SK-N-SH (cell line): Measurements from ENCODE around the gene ABCA3. TPM values are rescaled to one million over a fixed set of nuclear protein-coding genes. Genes with fewer than 3 reads are reported as not detected.

Experiments
- CTCF ChIA-PET: fragments of 300-600, 350-600 bp; formaldehyde crosslinking; extraction: SDS; loops from one replicate; lab custom pipeline; 2021; lab: Yijun Ruan, JAX
- POLR2A ChIA-PET: fragments of 350-600 bp; sonication (Branson Sonifier 250); formaldehyde crosslinking; extraction: SDS; loops from one replicate; lab custom pipeline; 2020; ENCODE audit warnings: antibody characterized with exemption, inconsistent platforms; lab: Yijun Ruan, JAX
- DNase-seq: peaks from one replicate; pipeline ENCODE4 v3.0.0; 2012
- H2AFZ ChIP-seq: fragments of 200-600 bp; sonication (generic); 2 replicates; pipeline ENCODE4 v1.8.1; 2016; ENCODE audit warnings: antibody characterized with exemption, mild to moderate bottlenecking, low read depth
- H3F3A ChIP-seq: fragments of 200-600 bp; sonication (generic); replicated peaks from 2 replicates; pipeline ENCODE3; 2016; ENCODE audit warnings: antibody characterized with exemption, mild to moderate bottlenecking; ENCODE audit not compliant: insufficient read depth
- H3K27ac ChIP-seq, 2 experiments: fragments of 200-500 bp in 1 of 2; fragments of 200-600 bp in 1 of 2; sonication (Bioruptor generic) in 1 of 2; sonication (generic), shearing (Covaris generic) in 1 of 2; 2 replicates each; pipeline versions ENCODE4 v1.5.1 to v1.6.1; 2014 to 2016; ENCODE audit warnings: low read depth in 2 of 2, inconsistent platforms in 1 of 2, low read length in 1 of 2, mild to moderate bottlenecking in 1 of 2, mixed read lengths in 1 of 2
- H3K27me3 ChIP-seq: fragments of 200-600 bp; sonication (generic), shearing (Covaris generic); 2 replicates; pipeline ENCODE4 v1.6.1; 2016; ENCODE audit warnings: mixed run types; ENCODE audit not compliant: insufficient read depth
- H3K36me3 ChIP-seq, 2 experiments: fragments of 200-500 bp in 1 of 2; fragments of 200-600 bp in 1 of 2; sonication (Bioruptor generic) in 1 of 2; sonication (generic) in 1 of 2; replicated peaks in 1 of 2; 2 replicates each; pipeline versions ENCODE3 to v1.5.1; 2014 to 2016; ENCODE audit warnings: low read length in 1 of 2, mild to moderate bottlenecking in 1 of 2; ENCODE audit not compliant: insufficient read depth in 2 of 2, control insufficient read depth in 1 of 2
- H3K4me1 ChIP-seq, 2 experiments: fragments of 200-500 bp in 1 of 2; fragments of 200-600 bp in 1 of 2; sonication (Bioruptor generic) in 1 of 2; sonication (generic), shearing (Covaris generic) in 1 of 2; 2 replicates each; pipeline versions ENCODE4 v1.5.1 to v1.6.1; 2014 to 2016; ENCODE audit warnings: low read depth in 1 of 2, low read length in 1 of 2, mixed run types in 1 of 2; ENCODE audit not compliant: insufficient read depth in 2 of 2, control insufficient read depth in 1 of 2
- H3K4me2 ChIP-seq: fragments of 200-600 bp; sonication (generic), shearing (Covaris generic); 2 replicates; pipeline ENCODE4 v1.6.1; 2017; ENCODE audit warnings: mixed run types
- H3K4me3 ChIP-seq, 2 experiments: fragments of 200-500 bp in 1 of 2; fragments of 200-600 bp in 1 of 2; sonication (Bioruptor generic) in 1 of 2; sonication (generic), shearing (Covaris generic) in 1 of 2; 2 replicates each; pipeline versions ENCODE4 v1.5.1 to v1.8.1; 2014 to 2016; ENCODE audit warnings: low read depth in 2 of 2, inconsistent platforms in 1 of 2, low read length in 1 of 2, mild to moderate bottlenecking in 1 of 2, mixed read lengths in 1 of 2, moderate library complexity in 1 of 2
- H3K79me2 ChIP-seq: fragments of 200-600 bp; sonication (generic); 2 replicates; pipeline ENCODE4 v1.8.1; 2017; ENCODE audit warnings: mild to moderate bottlenecking; ENCODE audit not compliant: insufficient read depth
- H3K9ac ChIP-seq: fragments of 200-600 bp; sonication (generic); 2 replicates; pipeline ENCODE4 v1.6.1; 2017; ENCODE audit warnings: mixed run types
- H3K9me2 ChIP-seq: fragments of 200-600 bp; sonication (generic); 2 replicates; pipeline ENCODE4 v1.6.1; 2017; ENCODE audit warnings: mixed run types
- H3K9me3 ChIP-seq: fragments of 200-600 bp; sonication (generic); 2 replicates; pipeline ENCODE4 v1.6.1; 2017; ENCODE audit warnings: mixed run types, mild to moderate bottlenecking, moderate library complexity
- H4K20me1 ChIP-seq: fragments of 200-600 bp; sonication (generic); 2 replicates; pipeline ENCODE4 v1.6.1; 2017; ENCODE audit warnings: mild to moderate bottlenecking, mixed run types; ENCODE audit not compliant: insufficient read depth
- CHD2 ChIP-seq: fragments of 150-350 bp; IDR thresholded peaks from 2 replicates; pipeline ENCODE4 v1.6.1; 2018; ENCODE audit warnings: low read length; ENCODE audit not compliant: partially characterized antibody
- ELF1 ChIP-seq: IDR thresholded peaks from 2 replicates; pipeline ENCODE4 v1.4.0; 2012
- EP300 ChIP-seq, 2 experiments: IDR thresholded peaks; 2 replicates each; pipeline versions ENCODE4 v1.4.0 to v1.6.1; 2012; ENCODE audit warnings: borderline replicate concordance in 1 of 2, low read depth in 1 of 2, low read length in 1 of 2
- EZH2phosphoT487 ChIP-seq: fragments of 200-600 bp; sonication (generic); IDR thresholded peaks from 2 replicates; pipeline ENCODE4 v1.6.1; 2017; ENCODE audit warnings: low read depth, mixed run types, mild to moderate bottlenecking, antibody characterized with exemption, moderate library complexity, borderline replicate concordance
- FOSL2 ChIP-seq: IDR thresholded peaks from 2 replicates; pipeline ENCODE4 v1.4.0; 2012; ENCODE audit warnings: low read depth, mild to moderate bottlenecking, moderate library complexity, borderline replicate concordance
- GABPA ChIP-seq: IDR thresholded peaks from 2 replicates; pipeline ENCODE4 v1.4.0; 2012; ENCODE audit warnings: low read depth, mild to moderate bottlenecking
- GATA2 ChIP-seq: sonication (generic); formaldehyde crosslinking; IDR thresholded peaks from 2 replicates; pipeline ENCODE4 v1.5.0; 2020; ENCODE audit warnings: mild to moderate bottlenecking, missing genetic modification reagents
- IRF3 ChIP-seq: fragments of 150-350 bp; IDR thresholded peaks from 2 replicates; pipeline ENCODE4 v1.6.1; 2016; ENCODE audit warnings: mild to moderate bottlenecking, low read depth, low read length
- JUND ChIP-seq: IDR thresholded peaks from 2 replicates; pipeline ENCODE4 v1.4.0; 2012
- MEF2A ChIP-seq: IDR thresholded peaks from 2 replicates; pipeline ENCODE4 v1.4.0; 2012; ENCODE audit warnings: low read depth, borderline replicate concordance
- MXI1 ChIP-seq: IDR thresholded peaks from 2 replicates; pipeline ENCODE4 v1.6.1; 2012; ENCODE audit warnings: mild to moderate bottlenecking, low read depth, low read length, improper control_type of control experiment
- NFIC ChIP-seq: IDR thresholded peaks from 2 replicates; pipeline ENCODE4 v1.4.0; 2012; ENCODE audit warnings: borderline replicate concordance
- RAD21 ChIP-seq: IDR thresholded peaks from 2 replicates; pipeline ENCODE4 v1.6.1; 2012; ENCODE audit warnings: mild to moderate bottlenecking, low read length
- SMC3 ChIP-seq: IDR thresholded peaks from 2 replicates; pipeline ENCODE4 v1.6.1; 2012; ENCODE audit warnings: low read depth, low read length, improper control_type of control experiment
- TAF1 ChIP-seq: IDR thresholded peaks from 2 replicates; pipeline ENCODE4 v1.6.1; 2012; ENCODE audit warnings: low read depth, mild to moderate bottlenecking, low read length, moderate library complexity, borderline replicate concordance
- YY1 ChIP-seq: IDR thresholded peaks from 2 replicates; pipeline ENCODE4 v1.4.0; 2012; ENCODE audit warnings: low read depth, mild to moderate bottlenecking
- WGBS: methylation state at CpG from one replicate; pipeline ENCODE4 v1.1.6; 2017; ENCODE audit warnings: low lambda C conversion rate; 5-methylcytosine and 5-hydroxymethylcytosine counted together
- polyA plus RNA-seq, 3 experiments: library from polyadenylated mRNA; depleted of rRNA; stranded (reverse); fragments of >200 nt; gene quantifications; 2 replicates each; pipeline ENCODE4 v1.2.3, GENCODE V29; 2012
- TF ChIP-seq, protein P1 (sequence below): IDR thresholded peaks from 2 replicates; pipeline ENCODE4 v1.6.1; 2012; ENCODE audit warnings: mild to moderate bottlenecking, low read depth, low read length, moderate library complexity
- TF ChIP-seq, protein P2 (sequence below): IDR thresholded peaks from 2 replicates; pipeline ENCODE4; 2012
- TF ChIP-seq, protein P3 (sequence below): IDR thresholded peaks from 2 replicates; pipeline ENCODE4 v1.4.0; 2012; ENCODE audit warnings: low read depth, borderline replicate concordance

Gene ABCA3
- polyA plus RNA-seq, 1 of the 3 experiments (the other 2 are of a cell fraction), result 9.9 TPM

GRCh38 chr16:2285731-2286191 lies 54.8 kb downstream of the ABCA3 start:
- no peak for DNase-seq
- ChIA-PET CTCF (interaction anchor here (0.6 kb wide), 1 partner anchor 30 kb away, joined by 4 read pairs; no protein-coding TSS in a partner anchor), POLR2A (no interaction called here)
- Histone ChIP-seq H3K9me3 (no peaks in the 10 kb centered on the region), H3K9ac (no peak overlapping the region), H3K9me2 (no peaks in the 10 kb centered on the region), H3K27ac (no peak overlapping the region), H3K4me3 (no peak overlapping the region), H3K4me1 (no peaks in the 10 kb centered on the region), H2AFZ (no peak overlapping the region), H3K36me3 (peaks cover 0 to 5% of the 10 kb centered on the region in 2 experiments), H3K27me3 (no peaks in the 10 kb centered on the region), H4K20me1 (no peaks in the 10 kb centered on the region), H3K4me2 (no peak overlapping the region), H3K79me2 (no peaks in the 10 kb centered on the region), H3F3A (no peaks in the 10 kb centered on the region)
- TF ChIP-seq, protein P1, sequence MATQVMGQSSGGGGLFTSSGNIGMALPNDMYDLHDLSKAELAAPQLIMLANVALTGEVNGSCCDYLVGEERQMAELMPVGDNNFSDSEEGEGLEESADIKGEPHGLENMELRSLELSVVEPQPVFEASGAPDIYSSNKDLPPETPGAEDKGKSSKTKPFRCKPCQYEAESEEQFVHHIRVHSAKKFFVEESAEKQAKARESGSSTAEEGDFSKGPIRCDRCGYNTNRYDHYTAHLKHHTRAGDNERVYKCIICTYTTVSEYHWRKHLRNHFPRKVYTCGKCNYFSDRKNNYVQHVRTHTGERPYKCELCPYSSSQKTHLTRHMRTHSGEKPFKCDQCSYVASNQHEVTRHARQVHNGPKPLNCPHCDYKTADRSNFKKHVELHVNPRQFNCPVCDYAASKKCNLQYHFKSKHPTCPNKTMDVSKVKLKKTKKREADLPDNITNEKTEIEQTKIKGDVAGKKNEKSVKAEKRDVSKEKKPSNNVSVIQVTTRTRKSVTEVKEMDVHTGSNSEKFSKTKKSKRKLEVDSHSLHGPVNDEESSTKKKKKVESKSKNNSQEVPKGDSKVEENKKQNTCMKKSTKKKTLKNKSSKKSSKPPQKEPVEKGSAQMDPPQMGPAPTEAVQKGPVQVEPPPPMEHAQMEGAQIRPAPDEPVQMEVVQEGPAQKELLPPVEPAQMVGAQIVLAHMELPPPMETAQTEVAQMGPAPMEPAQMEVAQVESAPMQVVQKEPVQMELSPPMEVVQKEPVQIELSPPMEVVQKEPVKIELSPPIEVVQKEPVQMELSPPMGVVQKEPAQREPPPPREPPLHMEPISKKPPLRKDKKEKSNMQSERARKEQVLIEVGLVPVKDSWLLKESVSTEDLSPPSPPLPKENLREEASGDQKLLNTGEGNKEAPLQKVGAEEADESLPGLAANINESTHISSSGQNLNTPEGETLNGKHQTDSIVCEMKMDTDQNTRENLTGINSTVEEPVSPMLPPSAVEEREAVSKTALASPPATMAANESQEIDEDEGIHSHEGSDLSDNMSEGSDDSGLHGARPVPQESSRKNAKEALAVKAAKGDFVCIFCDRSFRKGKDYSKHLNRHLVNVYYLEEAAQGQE, result no peak
- TF ChIP-seq GATA2 (no peak), MEF2A (no peak), JUND (no peak), IRF3 (no peak), YY1 (no peak), ELF1 (no peak), TAF1 (no peak), MXI1 (no peak), RAD21 (no peak), EZH2phosphoT487 (no peak), NFIC (no peak), SMC3 (no peak), FOSL2 (no peak), CHD2 (no peak), GABPA (no peak), EP300 (IDR thresholded peaks at IDR 0.05; ENCODE audit: borderline replicate concordance in 1 of 2, low read depth in 1 of 2, low read length in 1 of 2) (no peak)
- TF ChIP-seq, protein P2, sequence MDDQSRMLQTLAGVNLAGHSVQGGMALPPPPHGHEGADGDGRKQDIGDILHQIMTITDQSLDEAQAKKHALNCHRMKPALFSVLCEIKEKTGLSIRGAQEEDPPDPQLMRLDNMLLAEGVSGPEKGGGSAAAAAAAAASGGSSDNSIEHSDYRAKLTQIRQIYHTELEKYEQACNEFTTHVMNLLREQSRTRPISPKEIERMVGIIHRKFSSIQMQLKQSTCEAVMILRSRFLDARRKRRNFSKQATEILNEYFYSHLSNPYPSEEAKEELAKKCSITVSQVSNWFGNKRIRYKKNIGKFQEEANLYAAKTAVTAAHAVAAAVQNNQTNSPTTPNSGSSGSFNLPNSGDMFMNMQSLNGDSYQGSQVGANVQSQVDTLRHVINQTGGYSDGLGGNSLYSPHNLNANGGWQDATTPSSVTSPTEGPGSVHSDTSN, result no peak
- TF ChIP-seq, protein P3, sequence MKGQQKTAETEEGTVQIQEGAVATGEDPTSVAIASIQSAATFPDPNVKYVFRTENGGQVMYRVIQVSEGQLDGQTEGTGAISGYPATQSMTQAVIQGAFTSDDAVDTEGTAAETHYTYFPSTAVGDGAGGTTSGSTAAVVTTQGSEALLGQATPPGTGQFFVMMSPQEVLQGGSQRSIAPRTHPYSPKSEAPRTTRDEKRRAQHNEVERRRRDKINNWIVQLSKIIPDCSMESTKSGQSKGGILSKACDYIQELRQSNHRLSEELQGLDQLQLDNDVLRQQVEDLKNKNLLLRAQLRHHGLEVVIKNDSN, result no peak
- 85% methylated on average over 12 of the region's 13 CpGs for WGBS
